WTC11 (cell line): Measurements from ENCODE around the gene AMPD3. TPM values are rescaled to one million over a fixed set of nuclear protein-coding genes. Genes with fewer than 3 reads are reported as not detected.

ENCODE experiments used
- ATAC-seq: fragments of 200-7000 bp; cut with Tn5 transposase; 2 replicates; pipeline ENCODE4 v1.10.0; 2021; ENCODE audit warnings: mild to moderate bottlenecking, moderate library complexity
- CTCF ChIA-PET: fragments of 300-600 bp; sonication (Branson Sonifier 250); formaldehyde crosslinking; loops from one replicate; lab custom pipeline; 2021; ENCODE audit warnings: antibody characterized with exemption; lab: Charles Lee
- POLR2A ChIA-PET: fragments of 350-600 bp; sonication (Branson Sonifier 250); formaldehyde crosslinking; loops from one replicate; lab custom pipeline; 2021; ENCODE audit warnings: antibody characterized with exemption; lab: Charles Lee
- DNase-seq: peaks from one replicate; pipeline ENCODE4 v3.0.0; 2021; ENCODE audit warnings: low spot score
- H3K27ac Mint-ChIP-seq: 2 replicates; pipeline ENCODE4 v1.8.0; 2021; ENCODE audit warnings: mixed read lengths
- H3K27me3 Mint-ChIP-seq: 2 replicates; pipeline ENCODE4 v1.8.0; 2021; ENCODE audit warnings: low read depth, mild to moderate bottlenecking, moderate library complexity, mixed read lengths
- H3K36me3 Mint-ChIP-seq: 2 replicates; pipeline ENCODE4 v1.8.0; 2021; ENCODE audit warnings: mixed read lengths
- H3K4me1 Mint-ChIP-seq: 2 replicates; pipeline ENCODE4 v1.8.0; 2022; ENCODE audit warnings: mixed read lengths
- H3K4me3 Mint-ChIP-seq: 2 replicates; pipeline ENCODE4 v1.8.0; 2021; ENCODE audit warnings: mild to moderate bottlenecking, moderate library complexity, mixed read lengths
- H3K9me3 Mint-ChIP-seq: 2 replicates; pipeline ENCODE4 v1.8.0; 2021; ENCODE audit warnings: mixed read lengths
- CREB1 ChIP-seq: sonication (generic); formaldehyde crosslinking; IDR thresholded peaks from 2 replicates; pipeline ENCODE4 v1.8.0; 2023; ENCODE audit warnings: mild to moderate bottlenecking, missing genetic modification reagents
- IRF2 ChIP-seq: sonication (generic); formaldehyde crosslinking; IDR thresholded peaks from 2 replicates; pipeline ENCODE4 v1.8.0; 2022; ENCODE audit warnings: low read depth, missing genetic modification reagents, borderline replicate concordance
- SOX15 ChIP-seq: fragments of 250-450 bp; sonication (Bioruptor Pico); IDR thresholded peaks from 2 replicates; pipeline ENCODE4 v1.9.0; 2021; ENCODE audit warnings: mild to moderate bottlenecking
- ZNF396 ChIP-seq: fragments of 250-450 bp; sonication (Bioruptor Pico); IDR thresholded peaks from 2 replicates; pipeline ENCODE4 v1.8.0; 2021; ENCODE audit warnings: mild to moderate bottlenecking, moderate library complexity, borderline replicate concordance
- ZNF423 ChIP-seq: fragments of 250-450 bp; sonication (Bioruptor Pico); IDR thresholded peaks from 2 replicates; pipeline ENCODE4 v2.1.2; 2022; ENCODE audit warnings: mild to moderate bottlenecking, moderate library complexity
- total RNA-seq: library from RNA; stranded (reverse); gene quantifications from 3 replicates; pipeline ENCODE4 v1.2.3, GENCODE V29; 2021
- TF ChIP-seq, protein P1 (sequence below): fragments of 250-450 bp; sonication (Bioruptor Pico); conservative IDR thresholded peaks from 2 replicates; pipeline ENCODE4 v1.9.0; 2021; ENCODE audit warnings: mild to moderate bottlenecking
- TF ChIP-seq, protein P2 (sequence below): fragments of 250-450 bp; sonication (Bioruptor Pico); IDR thresholded peaks from 2 replicates; pipeline ENCODE4 v1.9.0; 2021; ENCODE audit warnings: moderate library complexity, mild to moderate bottlenecking, inconsistent platforms, borderline replicate concordance
- TF ChIP-seq, protein P3 (sequence below): fragments of 250-450 bp; sonication (Bioruptor Pico); IDR thresholded peaks from 2 replicates; pipeline ENCODE4 v1.9.0; 2021; ENCODE audit warnings: mild to moderate bottlenecking
- TF ChIP-seq, protein P4 (sequence below): sonication (generic); formaldehyde crosslinking; IDR thresholded peaks from 2 replicates; pipeline ENCODE4 v1.8.0; 2022; ENCODE audit warnings: mild to moderate bottlenecking, missing genetic modification reagents

Gene AMPD3
- total RNA-seq, 1 experiment from 2014 or later = 6.4 TPM

DNA sequence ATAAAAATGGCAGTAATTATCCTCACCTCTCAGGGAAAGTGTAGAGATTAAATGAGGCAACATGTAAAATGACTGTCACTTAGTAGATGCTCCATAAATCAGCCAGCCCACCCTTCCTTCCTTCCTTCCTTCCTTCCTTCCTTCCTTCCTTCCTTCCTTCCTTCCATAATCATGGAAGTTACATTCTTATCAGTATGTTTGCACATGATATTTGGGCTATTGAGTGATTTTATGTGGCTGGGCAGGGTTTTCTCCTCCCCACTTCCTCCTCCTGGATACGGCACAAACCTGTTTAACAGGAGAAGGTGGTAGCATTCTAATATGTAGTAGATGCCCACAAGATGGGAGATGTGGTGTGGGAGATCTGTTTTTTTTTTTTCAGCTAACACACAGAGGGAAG lies 101.5 kb downstream of the AMPD3 start:
- Mint-ChIP-seq H3K9me3 (peaks cover 10% of the 10 kb centered on the region), H3K4me1 (peaks cover 11% of the 10 kb centered on the region), H3K27ac (no peak overlapping the region), H3K36me3 (peaks cover under 1% of the 10 kb centered on the region; the same call in 1 of the 2 replicates), H3K27me3 (no peaks in the 10 kb centered on the region; the same call in none of the 2 replicates), H3K4me3 (no peak overlapping the region)
- no peak for DNase-seq
- ChIA-PET POLR2A (no interaction called here), CTCF (interaction anchor here (0.7 kb wide), 1 partner anchor 16 kb away, joined by 3 read pairs; the partner anchor contains the start of gene RNF141)
- TF ChIP-seq, protein P1, sequence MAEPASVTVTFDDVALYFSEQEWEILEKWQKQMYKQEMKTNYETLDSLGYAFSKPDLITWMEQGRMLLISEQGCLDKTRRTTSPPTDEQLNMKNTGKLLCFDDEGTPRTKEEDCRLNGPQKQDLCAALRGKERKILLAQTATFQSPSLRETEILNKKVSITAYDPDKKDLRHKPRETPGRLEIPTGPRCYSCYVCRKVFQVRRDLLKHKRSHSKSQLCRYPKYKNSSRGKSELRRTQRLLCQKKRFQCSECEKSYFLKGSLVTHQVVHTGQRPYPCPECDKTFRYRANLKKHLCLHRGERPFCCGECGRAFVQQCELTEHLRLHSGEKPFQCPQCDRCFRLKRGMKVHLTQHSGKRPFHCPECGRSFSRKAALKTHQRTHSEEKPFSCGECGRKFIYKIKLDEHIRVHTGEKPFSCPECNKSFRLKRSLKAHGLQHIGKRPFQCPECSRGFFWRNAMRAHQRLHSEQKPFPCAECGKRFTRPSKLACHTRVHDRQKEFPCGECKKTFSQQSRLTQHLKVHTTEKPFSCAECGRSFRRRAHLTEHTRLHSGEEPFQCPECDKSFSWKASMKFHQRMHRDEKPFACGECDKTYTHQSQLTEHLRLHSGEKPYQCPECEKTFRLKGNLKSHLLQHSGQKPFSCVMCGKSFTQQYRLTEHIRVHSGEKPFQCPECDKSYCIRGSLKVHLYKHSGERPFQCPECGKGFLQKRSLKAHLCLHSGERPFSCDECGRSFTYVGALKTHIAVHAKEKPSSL (CRISPR knock-in tag) = no peak
- TF ChIP-seq ZNF396 (CRISPR knock-in tag) = no peak
- TF ChIP-seq CREB1 = no peak
- TF ChIP-seq, protein P2, sequence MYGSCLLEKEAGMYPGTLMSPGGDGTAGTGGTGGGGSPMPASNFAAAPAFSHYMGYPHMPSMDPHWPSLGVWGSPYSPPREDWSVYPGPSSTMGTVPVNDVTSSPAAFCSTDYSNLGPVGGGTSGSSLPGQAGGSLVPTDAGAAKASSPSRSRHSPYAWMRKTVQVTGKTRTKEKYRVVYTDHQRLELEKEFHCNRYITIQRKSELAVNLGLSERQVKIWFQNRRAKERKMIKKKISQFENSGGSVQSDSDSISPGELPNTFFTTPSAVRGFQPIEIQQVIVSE (CRISPR knock-in tag) = no peak
- TF ChIP-seq, protein P3, sequence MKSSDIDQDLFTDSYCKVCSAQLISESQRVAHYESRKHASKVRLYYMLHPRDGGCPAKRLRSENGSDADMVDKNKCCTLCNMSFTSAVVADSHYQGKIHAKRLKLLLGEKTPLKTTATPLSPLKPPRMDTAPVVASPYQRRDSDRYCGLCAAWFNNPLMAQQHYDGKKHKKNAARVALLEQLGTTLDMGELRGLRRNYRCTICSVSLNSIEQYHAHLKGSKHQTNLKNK (CRISPR knock-in tag) = no peak
- no peak for TF ChIP-seq IRF2 (CRISPR knock-in tag)
- no peak for TF ChIP-seq SOX15 (CRISPR knock-in tag)
- TF ChIP-seq, protein P4, sequence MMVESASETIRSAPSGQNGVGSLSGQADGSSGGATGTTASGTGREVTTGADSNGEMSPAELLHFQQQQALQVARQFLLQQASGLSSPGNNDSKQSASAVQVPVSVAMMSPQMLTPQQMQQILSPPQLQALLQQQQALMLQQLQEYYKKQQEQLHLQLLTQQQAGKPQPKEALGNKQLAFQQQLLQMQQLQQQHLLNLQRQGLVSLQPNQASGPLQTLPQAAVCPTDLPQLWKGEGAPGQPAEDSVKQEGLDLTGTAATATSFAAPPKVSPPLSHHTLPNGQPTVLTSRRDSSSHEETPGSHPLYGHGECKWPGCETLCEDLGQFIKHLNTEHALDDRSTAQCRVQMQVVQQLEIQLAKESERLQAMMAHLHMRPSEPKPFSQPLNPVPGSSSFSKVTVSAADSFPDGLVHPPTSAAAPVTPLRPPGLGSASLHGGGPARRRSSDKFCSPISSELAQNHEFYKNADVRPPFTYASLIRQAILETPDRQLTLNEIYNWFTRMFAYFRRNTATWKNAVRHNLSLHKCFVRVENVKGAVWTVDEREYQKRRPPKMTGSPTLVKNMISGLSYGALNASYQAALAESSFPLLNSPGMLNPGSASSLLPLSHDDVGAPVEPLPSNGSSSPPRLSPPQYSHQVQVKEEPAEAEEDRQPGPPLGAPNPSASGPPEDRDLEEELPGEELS = no peak
- no peak for TF ChIP-seq ZNF423
- ATAC-seq = no peak

Other genes starting within 250 kb of the AMPD3 start
- 46.2 to 53.6 TPM (median 47.6 TPM) in 3 replicates for gene SBF2, start 161.0 kb upstream of the AMPD3 start, total RNA-seq
- gene ADM, start 150.2 kb upstream of the AMPD3 start, total RNA-seq = 18.7 to 40.8 TPM (median 40.1 TPM) in 3 replicates
- 23.2 to 24.8 TPM (median 23.9 TPM) in 3 replicates for gene RNF141, start 85.9 kb downstream of the AMPD3 start, total RNA-seq
- gene LYVE1, start 113.4 kb downstream of the AMPD3 start, total RNA-seq = 0.24 to 0.37 TPM (median 0.32 TPM) in 3 replicates
- 2.8 to 5.2 TPM (median 3.9 TPM) in 3 replicates for gene IRAG1, start 238.5 kb downstream of the AMPD3 start, total RNA-seq